Ureter (tissue), 1 donor: Measurements from ENCODE around the gene CCNA2. TPM values are rescaled to one million over a fixed set of nuclear protein-coding genes. Genes with fewer than 3 reads are reported as not detected.
A peak's percentile ranks its signal among the peaks of the same experiment; 100 is the strongest.

ENCODE experiments used
- DNase-seq: peaks from one replicate; pipeline ENCODE4 v3.0.0-alpha.2; 2020; ENCODE audit warnings: low spot score
- total RNA-seq: library from RNA; stranded (reverse); gene quantifications from one replicate; pipeline ENCODE4 v1.2.4, GENCODE V29; 2023
- donor health status: DM: yes; HTN: yes; CAD: no.

Gene CCNA2
- total RNA-seq, 1 donor from 2014 or later: 1.0 TPM

DNA sequence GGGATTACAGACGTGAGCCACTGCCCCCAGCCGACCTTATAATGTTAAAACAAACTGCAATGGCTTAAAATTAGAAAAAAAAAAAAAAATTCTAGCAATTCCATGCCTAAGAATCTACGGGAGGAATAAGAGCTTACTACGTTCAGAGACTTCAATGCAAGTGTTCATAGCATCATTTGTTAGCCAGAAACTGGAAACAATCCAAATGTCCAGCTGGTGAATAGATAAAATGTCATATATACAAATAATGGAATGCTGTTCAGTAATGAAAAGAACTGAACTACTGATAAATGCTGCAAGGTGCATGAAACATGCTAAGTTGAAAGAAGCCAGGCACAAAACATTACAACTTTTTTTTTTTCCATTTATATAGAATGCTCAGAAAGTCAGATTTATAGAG lies 17.3 kb downstream of the CCNA2 start:
- DNase-seq: no peak

DNA sequence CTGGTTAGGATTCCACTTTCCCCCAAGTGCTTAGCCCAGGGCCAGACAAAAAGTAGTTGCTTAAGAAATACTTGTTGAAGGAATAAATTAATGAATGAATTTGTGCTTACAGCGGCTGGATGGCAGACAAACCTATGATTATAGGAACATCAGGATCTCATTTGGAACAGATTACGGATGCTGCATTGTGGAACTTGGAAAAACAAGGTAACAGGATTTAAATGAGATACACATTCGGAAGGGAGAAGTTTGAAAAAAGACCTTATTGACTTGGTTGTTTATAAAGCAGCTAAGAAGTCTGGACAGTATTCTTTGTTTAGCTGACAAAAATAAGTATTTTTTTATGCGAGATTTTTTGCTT lies 22.0 kb downstream of the CCNA2 start:
- no peak for DNase-seq

DNA sequence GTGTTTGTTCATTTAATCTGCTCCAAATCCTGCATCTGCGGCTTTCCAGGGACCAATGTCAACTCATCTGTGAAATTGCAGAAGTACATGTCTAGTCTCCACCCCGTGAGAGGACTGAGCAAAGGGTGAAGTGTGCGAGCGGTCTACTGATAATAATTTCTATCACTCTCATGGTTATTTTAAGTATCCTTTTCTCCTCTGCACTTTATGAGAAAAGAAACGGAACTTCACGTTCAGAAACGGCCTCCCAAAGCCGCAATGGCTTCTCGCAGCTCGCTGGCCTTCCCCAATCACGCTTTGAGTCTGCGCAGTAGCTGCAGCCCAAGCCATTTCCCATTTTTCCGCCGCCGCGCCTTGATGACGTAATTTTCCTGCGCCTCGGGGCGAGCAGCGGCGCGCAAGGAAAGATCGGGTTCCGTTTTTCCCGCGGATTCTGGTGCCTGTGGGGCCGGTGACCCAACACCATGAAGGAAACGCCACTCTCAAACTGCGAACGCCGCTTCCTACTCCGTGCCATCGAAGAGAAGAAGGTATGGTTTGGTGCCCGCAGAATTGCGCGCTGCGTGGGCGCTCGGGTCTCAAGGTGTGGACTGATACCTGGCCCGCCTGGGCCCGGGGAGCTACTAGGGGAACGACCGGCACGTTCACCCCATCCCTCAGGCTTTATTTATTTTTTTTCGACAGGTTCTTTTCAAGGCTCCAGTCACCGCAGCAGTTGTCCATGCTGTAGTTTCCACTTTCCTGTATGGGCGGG lies 22.5 kb downstream of the CCNA2 start, which contains the start of gene EXOSC9:
TSS of gene EXOSC9 (plus strand) at position 363 of the 754 bp plus-strand sequence. CDS start at position 465, 102 bp downstream.
- DNase-seq: peak; percentile 96

DNA sequence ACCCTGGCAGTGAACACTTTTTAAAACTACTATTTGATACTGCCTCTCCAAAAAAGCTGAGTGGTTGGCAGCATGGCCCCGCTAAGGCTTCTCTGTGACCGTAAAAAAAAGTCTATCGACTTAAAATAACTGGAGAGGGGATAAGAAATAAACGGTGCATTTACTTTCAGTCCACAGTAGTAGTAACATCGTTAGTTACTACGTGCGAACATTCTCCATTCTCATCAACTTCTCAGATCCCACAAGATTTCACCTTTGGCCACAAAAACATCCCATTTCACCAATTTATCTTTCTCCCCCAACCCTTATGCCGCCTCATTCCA lies 23.1 kb downstream of the CCNA2 start:
- no peak for DNase-seq

DNA sequence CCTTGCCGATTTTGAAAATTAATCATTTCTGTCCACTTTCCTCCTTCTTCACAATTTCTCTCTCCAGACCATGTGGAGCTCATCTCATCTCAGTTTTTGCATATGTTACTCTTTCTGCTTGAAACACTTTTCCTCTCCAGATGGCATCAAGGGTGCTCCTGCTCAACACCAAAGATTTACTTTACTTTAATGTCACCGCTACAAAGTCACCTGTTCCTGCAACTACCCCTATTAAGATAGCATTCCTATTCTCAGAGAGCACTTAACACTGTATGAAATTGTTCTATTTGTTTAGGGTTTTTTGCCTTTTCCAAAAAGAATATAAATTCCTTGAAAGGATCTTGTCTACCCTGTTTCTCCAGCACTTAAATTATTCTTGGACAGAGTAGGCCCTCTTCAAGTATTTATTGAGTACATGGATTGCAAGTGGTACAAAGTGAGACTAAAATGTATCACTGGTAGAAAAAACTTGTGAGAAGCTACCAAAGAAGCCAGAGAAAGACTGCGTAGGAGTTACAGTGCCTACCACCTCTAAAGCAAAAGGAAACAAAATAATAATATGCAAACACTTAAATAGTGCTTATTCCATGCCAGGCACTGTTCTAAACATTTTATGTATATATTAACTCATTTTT lies 23.7 kb downstream of the CCNA2 start:
- DNase-seq: no peak

DNA sequence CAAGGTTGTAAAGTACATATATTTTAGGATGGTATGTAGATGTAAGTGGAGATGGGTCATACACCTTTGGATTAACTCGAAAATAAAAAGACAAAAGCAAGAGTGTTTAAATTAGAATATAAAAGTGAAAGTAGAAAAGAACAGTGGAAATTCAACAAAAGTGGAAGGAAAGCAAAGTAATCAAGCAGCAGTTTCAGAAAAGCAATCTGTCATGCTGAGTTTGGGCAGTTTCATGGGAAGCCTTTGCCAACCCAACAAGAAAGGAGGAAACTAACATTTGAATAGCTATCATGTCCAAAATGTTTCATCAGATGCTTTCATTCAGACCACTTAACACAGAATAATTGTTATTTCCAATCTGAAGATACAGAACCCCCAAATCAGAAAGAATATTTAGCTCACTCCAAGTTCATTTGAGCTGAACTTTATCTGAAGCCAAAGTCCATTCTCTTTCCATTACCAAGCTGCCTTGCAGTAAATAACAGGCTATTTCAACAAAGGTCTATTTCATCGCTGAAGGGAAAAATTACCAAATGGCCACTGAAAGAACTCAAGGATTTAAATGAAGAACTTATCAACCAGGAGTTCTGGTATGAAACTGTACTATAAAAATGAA lies 24.4 kb downstream of the CCNA2 start:
- DNase-seq: no peak

DNA sequence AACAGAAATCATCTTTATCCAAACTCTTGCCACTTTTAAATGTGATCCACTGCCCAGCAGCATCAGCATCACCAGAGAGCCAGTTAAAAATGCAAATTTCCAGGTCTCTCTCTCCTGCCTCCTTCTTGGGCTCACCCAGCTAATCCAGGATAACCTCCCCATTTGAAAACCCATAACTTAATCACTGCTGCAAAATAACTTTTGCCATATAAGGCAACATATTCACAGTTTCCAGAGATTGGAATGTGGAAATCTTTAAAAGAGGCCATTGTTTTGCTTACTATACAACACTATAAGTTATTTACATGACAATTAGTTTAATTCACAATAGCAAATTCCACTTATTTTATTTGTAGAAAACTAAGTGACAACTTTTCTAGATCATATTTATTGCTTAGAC lies 27.4 kb downstream of the CCNA2 start:
- no peak for DNase-seq

DNA sequence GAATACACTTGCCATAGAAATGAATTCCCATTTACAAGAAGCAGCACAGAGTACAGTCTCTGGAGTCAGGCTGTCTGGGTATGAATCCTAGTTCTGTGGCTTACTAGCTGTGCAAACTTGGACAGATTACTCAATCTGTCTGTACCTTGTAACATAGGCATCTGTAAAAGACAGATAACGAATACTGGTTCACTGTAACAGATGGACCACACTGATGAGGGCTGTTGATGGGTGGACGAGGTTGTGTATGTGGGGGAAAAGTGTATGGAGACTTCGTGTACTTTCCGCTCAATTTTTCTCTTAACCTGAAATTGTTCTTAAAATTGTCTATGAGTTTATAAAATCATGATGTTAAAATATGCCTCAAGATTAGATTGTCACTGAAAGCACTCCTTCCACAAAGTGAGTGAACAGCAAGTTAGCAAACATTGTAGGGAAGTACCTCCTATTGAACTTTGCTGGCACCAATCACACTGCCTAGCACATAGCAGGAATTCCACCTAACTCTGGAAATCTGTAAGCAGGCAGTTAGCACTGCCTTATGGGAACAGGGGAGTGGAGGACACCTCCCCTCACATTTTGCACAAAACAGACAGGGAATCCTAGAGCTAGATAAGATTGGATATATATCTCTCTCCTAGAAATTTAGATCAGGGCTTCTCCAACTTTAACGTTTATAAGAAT lies 29.0 kb downstream of the CCNA2 start:
- DNase-seq: no peak

DNA sequence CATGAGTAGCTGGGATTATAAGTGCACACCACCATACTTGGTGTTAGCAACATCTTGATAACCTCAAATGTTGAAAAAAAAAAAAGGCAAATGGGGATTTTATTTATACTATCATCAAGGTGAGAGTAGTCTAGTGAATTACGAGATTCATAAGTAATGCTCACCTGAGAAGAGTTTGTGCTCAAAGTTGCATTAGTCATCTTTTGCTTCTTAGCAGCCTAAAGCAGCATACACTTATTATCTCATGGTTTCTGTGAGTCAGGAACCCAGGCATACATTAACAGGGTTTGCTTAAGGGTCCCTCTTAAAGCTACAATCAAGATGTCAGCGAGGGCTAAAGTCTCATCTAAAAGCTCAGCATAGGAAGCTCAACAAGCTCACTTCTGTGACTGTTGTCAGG lies 30.7 kb downstream of the CCNA2 start:
- no peak for DNase-seq

DNA sequence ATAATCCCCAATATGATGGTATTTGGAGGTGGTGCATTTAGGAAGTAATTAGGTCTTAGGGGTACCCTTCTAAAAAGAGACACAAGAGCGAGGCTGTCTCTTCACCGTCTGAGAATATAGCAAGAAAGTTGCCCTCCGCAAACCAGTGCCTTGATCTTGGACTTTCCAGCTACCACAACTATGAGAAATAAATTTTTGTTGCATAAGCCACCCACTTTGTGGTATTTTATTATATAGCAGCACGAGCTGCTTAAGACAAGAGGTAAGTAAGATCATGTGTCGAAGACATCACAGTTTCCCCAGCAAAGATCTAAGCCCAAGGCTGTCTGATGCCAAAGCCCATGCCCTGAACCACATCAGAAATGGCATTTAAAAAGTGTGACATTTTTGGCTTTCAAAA lies 32.2 kb downstream of the CCNA2 start:
- no peak for DNase-seq

DNA sequence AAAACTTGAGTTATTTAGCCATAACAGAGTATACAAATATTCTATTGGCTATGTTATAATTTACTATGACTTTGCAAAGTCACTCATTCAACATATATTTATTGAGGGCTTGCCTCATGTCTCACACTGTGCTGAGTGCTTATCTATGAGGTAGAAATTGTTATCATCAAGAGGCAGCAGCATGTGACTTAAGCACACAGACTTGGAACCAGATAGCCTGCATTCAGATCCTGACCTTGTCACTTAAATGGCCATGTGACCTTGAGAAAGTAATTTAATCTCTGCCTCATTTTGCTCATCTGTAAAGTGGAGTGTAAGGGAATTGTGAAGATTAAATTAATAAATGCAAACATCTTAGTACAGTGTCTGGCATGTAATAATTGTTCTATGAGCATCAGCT lies 32.7 kb downstream of the CCNA2 start:
- no peak for DNase-seq

DNA sequence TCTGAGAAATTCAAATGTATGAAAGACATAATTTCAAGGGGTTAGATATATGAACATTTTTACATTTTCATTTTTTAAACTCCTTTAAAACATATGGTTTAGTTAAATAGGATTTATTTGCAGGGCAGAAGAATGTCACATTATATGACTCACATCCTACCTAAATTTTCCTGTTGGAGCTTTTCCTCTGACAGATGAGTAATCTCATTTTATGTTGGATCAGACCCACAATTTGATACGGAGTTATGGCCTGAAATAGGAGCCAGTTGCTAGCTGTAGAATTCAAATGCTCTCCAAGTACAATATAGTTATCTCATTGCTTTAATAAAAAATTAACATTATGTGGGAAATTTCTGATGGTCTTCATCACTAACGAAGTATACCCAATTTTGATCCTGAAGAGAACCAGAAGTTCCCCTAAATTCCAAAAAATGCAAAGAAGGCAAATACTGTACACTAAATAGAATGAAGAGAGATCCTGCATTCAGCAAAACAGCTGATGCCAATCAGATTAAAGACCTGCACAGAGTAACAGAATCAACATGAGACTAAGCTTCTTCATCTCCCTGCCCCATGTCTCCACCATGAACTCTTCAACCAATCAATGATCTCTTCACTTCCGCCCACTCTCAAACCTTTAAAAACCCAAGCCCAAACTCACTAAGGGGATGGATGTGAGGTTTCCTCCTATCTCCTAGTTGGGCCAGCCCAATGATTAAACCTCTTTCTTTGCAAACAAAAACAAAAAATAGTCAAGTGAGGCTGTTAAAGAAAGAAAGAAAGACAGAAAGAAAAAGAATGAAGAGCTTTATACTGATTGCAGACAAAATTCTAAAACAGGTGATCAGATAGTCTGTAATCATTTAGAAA lies 33.5 kb downstream of the CCNA2 start:
- DNase-seq: no peak

DNA sequence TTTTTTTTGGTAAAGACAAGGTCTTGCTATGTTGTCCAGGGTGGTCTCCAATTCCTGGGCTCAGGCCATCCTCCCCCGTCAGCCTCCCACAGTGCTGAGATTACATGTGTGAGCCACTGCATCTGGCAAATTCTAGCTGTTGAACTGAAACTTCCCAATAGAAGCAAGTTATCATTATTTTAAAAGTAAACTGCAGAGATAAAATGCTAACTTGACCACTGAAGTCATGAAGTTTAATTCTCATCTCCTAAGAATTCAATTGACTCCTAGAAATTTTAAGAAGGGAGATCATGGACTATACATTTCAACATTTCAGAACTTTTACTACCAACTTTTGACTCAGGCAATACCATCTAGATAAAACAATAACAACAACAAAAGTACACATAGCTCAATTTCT lies 34.2 kb downstream of the CCNA2 start:
- no peak for DNase-seq

DNA sequence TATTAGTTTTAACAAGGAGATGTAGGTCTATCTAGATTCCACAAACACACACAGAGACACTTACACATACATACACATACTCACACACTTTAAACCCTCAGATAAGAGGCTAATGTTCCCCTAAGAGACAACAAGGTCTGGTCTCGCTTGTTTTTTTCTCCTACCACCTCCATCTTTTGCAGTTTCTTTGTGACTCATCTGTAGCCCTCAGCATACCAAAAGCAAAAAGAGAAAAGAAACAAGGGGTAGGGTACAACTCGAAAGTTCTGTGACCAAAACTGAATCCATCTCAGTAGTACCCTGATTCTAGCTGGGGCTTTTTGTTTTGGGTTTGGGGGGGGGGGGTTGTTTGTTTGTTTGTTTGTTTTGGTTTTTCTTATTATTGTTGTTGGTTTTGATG lies 34.8 kb downstream of the CCNA2 start:
- DNase-seq: no peak

DNA sequence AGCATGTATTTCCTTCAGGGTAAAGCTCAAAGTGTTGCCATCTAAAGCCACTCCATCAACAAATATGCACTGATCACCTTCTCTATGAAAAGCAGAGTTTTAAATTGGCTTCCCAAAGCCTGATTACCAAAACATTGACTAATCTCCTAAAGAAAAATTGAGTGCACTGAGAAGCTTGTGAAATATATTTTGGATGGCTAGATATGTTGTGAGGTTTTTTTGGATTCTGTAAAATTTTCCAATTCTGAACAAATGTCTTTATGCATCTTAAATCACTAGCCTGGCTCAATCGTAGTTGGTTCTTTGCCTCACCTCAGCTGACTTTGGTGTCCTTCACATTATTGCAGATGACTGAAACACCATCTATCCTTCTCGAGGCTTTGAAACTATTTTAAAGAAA lies 37.5 kb downstream of the CCNA2 start:
- DNase-seq: no peak

DNA sequence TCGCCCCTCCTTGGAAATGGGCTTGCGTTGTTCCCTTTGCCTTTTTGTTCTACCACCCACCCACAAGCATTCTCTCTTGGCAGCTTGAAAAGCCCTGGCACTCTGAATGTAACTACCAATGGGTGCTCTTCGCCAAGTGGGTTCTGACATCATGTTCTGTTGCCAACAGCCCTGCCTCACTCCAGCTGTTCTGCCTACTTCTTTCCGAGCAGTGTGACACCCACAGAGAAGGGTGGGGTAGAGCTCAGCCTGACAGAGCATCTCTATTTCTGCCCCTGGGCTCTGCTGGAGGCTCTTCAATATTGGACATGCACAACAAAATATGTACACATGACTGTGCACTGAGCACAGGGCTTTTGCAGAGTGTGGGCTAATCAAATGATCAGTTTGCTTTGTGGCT lies 38.2 kb downstream of the CCNA2 start:
- DNase-seq: no peak

DNA sequence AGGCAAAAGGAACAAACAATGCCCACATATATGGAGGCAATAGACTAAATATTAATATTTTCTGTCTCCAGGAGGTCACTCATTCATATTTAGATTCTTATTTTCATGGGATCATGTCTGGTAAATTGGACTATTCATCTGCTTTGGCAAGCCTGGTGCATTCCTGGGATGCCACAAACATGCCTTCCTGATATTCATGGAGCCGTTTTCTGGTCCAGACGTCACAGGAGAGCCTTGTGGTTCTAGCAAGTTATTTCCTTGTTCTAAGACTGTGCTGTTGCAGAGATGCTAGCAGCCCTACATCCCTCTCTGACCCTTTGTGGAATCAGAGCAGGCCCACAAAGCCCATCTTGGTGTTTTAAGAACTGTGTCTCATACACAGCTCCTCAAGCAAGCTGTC lies 38.7 kb downstream of the CCNA2 start:
- no peak for DNase-seq

DNA sequence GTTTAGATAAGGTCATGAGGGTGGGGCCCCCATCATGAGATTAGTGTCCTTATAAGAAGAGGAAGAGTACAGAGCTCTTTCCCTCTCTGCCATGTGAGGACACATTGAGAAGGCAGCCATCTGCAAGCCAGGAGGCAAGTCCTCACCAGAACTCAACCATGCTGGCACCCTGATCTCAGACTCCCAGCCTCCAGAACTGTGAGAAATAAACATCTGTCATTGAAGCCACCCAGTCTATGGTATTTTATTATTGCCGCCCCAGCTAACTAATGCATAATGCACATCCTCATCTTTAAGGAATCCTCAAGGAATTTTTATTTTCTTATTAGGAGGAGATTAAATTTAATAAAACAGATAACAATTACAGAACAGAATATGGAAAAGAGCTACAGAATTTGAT lies 39.3 kb downstream of the CCNA2 start:
- no peak for DNase-seq

DNA sequence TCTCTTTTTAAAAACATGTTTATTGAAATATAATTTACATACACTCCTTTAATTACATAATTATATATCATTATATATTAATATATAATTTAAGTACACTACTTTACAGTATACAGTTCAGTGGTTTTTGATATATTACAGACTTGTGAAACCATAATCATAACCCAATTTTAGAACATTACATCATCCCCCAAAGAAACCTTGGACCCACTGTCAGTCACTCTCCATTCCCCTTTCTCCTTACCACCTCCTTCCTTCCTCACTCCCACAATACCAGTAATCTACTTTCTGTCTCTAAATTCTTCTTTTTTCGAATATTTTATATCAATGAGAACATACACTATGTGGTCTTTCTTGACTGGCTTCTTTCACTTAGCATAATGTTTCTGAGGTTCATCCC lies 40.5 kb downstream of the CCNA2 start:
- DNase-seq: no peak

DNA sequence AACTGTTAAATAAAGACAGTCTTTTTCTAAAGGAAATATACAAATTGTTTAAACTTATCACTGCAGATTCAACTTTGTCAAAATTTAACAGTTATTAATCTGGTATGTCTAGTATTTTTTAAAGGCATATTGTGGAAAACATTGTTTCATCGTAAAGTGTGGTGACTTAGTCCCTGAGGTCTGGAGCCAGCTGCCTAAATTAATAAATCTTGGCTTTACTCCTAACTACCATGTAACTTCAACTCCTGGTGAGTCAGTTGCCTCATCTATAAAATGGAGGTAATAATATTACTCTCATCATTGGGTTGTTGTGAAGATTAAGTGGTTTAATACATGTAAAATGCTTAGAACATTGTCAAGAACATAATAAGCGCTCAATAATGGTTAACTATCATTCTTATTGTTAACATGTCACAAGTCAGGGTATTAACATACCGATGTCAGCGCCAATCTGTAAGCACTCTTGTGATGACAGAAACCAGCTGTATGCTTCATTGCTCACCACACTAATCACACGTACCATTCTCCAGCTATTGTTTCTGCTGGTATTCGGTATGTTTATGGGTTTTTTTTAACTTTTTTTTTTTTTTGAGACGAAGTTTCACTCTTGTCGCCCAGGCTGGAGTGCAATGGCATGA lies 44.6 kb downstream of the CCNA2 start:
- DNase-seq: no peak

DNA sequence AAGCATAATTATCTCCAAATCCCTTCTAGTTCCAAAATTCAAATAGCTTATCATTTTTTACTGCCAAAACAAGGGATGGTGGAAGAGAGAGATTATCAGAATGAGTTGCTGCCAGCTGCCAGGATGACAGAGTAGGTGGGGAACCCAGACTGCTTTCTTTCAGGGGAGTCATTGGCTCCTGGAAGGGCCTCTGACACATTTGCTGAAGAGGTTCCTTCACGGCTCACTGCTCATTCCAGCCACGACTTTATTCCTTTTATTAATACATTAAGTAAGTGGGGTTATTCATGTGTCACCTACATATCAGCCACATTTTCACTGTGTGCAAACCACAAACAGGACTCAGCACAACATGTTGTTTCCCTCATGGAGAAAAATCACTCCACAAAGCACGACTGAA lies 46.1 kb downstream of the CCNA2 start:
- no peak for DNase-seq
